Measurements from ENCODE around the gene MCM10. TPM values are rescaled to one million over a fixed set of nuclear protein-coding genes. Genes with fewer than 3 reads are reported as not detected.

The MCM10 gene
- total and polyA plus RNA-seq, 2 of the 4 experiments (the other 2 are of a cell fraction): 5.4 to 11.8 TPM

GRCh38 chr10:13161857-13162271 lies 506 bp downstream of the MCM10 start:
- Histone ChIP-seq H3K27ac (ENCODE audit: insufficient read depth, low read length) (no peak overlapping the region; the same call in 1 of the 2 replicates), H4K8ac (ENCODE audit: low read depth in 2 of 2, low read length in 2 of 2) (no peak overlapping the region; a peak in 1 of 4 replicates), H4K5ac (ENCODE audit: low read depth, low read length) (no peak overlapping the region), H3K9ac (ENCODE audit: low read depth, low read length) (peak overlapping the region; percentile 30; the same call in 1 of the 2 replicates), H3K23ac (ENCODE audit: low read depth, low read length) (peak overlapping the region; percentile 24; the same call in 1 of the 2 replicates), H3K18ac (ENCODE audit: low read depth, low read length) (no peak overlapping the region), H3K14ac (replicated peaks; ENCODE audit: low read depth, low read length) (no peak overlapping the region), H3K4me3 (ENCODE audit: insufficient read depth, low read depth, low read length) (peak overlapping the region; percentile 43), H3K4me2 (ENCODE audit: low read depth, low read length) (peak overlapping the region; percentile 83), H3K9me1 (ENCODE audit: insufficient read depth, low read length) (no peaks in the 10 kb centered on the region; the same call in 1 of the 2 replicates), H3K79me1 (ENCODE audit: low read depth in 1 of 2, low read length in 2 of 2) (peaks cover 7 to 18% of the 10 kb centered on the region in 2 experiments; a peak in 3 of 4 replicates), H2AK5ac (ENCODE audit: low read depth, low read length) (no peak overlapping the region), H2BK20ac (ENCODE audit: low read depth, low read length) (no peak overlapping the region), H2AFZ (replicated peaks; ENCODE audit: low read length, poor library complexity) (peak overlapping the region; percentile 93), H3K9me3 (ENCODE audit: control insufficient read depth, insufficient read depth, low read length) (no peaks in the 10 kb centered on the region), H3K4me1 (ENCODE audit: control insufficient read depth, insufficient read depth, low read length) (no peaks in the 10 kb centered on the region; the same call in 1 of the 2 replicates), H3K56ac (ENCODE audit: extremely low read depth, insufficient read depth, low read length) (no peak overlapping the region), H4K20me1 (ENCODE audit: insufficient read depth, low read length) (no peaks in the 10 kb centered on the region), H3K4ac (ENCODE audit: low read depth, low read length) (no peak overlapping the region), H2BK15ac (ENCODE audit: low read depth, low read length) (no peak overlapping the region), H4K91ac (ENCODE audit: insufficient read depth, low read depth, low read length) (no peak overlapping the region), H2BK5ac (ENCODE audit: low read depth, low read length, poor library complexity, severe bottlenecking) (no peak overlapping the region), H3K27me3 (ENCODE audit: control insufficient read depth, insufficient read depth, low read length) (no peaks in the 10 kb centered on the region), H3K36me3 (ENCODE audit: control insufficient read depth, insufficient read depth, low read length) (no peaks in the 10 kb centered on the region), H2AK9ac (replicated peaks; ENCODE audit: low read depth, low read length, poor library complexity) (no peak overlapping the region), H2BK120ac (ENCODE audit: low read depth, low read length) (no peak overlapping the region)
- TF ChIP-seq MXI1 (IDR thresholded peaks at IDR 0.05; ENCODE audit: borderline replicate concordance, low read depth, low read length): no peak
- TF ChIP-seq SMC3 (IDR thresholded peaks at IDR 0.05; ENCODE audit: low read depth, low read length): no peak
- no peak for TF ChIP-seq RAD21 (IDR thresholded peaks at IDR 0.05; ENCODE audit: low read length)
- no peak for TF ChIP-seq CTCF (conservative IDR thresholded peaks at IDR 0.05; ENCODE audit: low read depth, low read length)
- no peak for TF ChIP-seq MAZ (IDR thresholded peaks at IDR 0.05; ENCODE audit: borderline replicate concordance, low read depth, low read length)
- no peak for TF ChIP-seq USF2 (IDR thresholded peaks at IDR 0.05; ENCODE audit: low read depth, low read length)
- no peak for TF ChIP-seq RFX5 (IDR thresholded peaks at IDR 0.05; ENCODE audit: low read depth, low read length)
- TF ChIP-seq MAFK (IDR thresholded peaks at IDR 0.05; ENCODE audit: low read depth, low read length): no peak
- no peak for TF ChIP-seq CEBPB (IDR thresholded peaks at IDR 0.05; ENCODE audit: low read depth, low read length)
- no peak for TF ChIP-seq CHD1 (IDR thresholded peaks at IDR 0.05; ENCODE audit: low read depth, low read length)
- TF ChIP-seq NFE2L2 (IDR thresholded peaks at IDR 0.05; ENCODE audit: low read depth, low read length): no peak
- WGBS, 2 experiments (ENCODE audit: extremely low coverage in 2 of 2, insufficient read length in 1 of 2): 0% methylated on average over 9 of the region's 18 CpGs; no CpG with 5 or more reads in 1 of the 2 experiments
- no TSS peak for BruUV-seq (replicated peaks)
- intact Hi-C loops (cut with micrococcal nuclease): loop anchor here (1.0 kb wide), 2 partner anchors 115 to 140 kb away; no protein-coding TSS in a partner anchor
- ChIA-PET POLR2A (ENCODE audit: unreplicated experiment) (no interaction called here), CTCF (interaction anchor here (0.5 to 0.8 kb wide), 2 partner anchors 9 to 999 kb away, joined by 3 to 6 read pairs; no protein-coding TSS in a partner anchor)
- DNase-seq (no peak), ATAC-seq (ENCODE audit: low read depth) (peak; percentile 4; the same call in 1 of the 2 replicates)
- dilution Hi-C loops (cut with HindIII; ENCODE audit: low sequenced_read_pairs, unreplicated experiment): no loop called here
- in situ Hi-C loops (cut with MboI; ENCODE audit: low sequenced_read_pairs): no loop called here

All from IMR-90 (cell line).